GM12865 (cell line): ENCODE measurements around the gene TJP3.
"Not testable (repeated sequence)": the region's sequence is repeated elsewhere in the genome, so short reads cannot be mapped to it uniquely, and the experiment has no call there.

ENCODE experiments used
- DNase-seq: peaks from one replicate; pipeline ENCODE4 v3.0.0; 2010; ENCODE audit warnings: low read depth
- H3K4me3 ChIP-seq: 2 replicates; pipeline ENCODE4 v1.5.1; 2011; ENCODE audit warnings: mild to moderate bottlenecking, low read depth, low read length, control low read depth
- TF ChIP-seq, protein P1 (sequence below): IDR thresholded peaks from 2 replicates; pipeline ENCODE4 v1.5.1; 2011; ENCODE audit warnings: low read length, control low read depth, low read depth, inconsistent platforms; ENCODE audit not compliant: insufficient read depth; ENCODE audit errors: missing control alignments

TJP3 gene

DNA sequence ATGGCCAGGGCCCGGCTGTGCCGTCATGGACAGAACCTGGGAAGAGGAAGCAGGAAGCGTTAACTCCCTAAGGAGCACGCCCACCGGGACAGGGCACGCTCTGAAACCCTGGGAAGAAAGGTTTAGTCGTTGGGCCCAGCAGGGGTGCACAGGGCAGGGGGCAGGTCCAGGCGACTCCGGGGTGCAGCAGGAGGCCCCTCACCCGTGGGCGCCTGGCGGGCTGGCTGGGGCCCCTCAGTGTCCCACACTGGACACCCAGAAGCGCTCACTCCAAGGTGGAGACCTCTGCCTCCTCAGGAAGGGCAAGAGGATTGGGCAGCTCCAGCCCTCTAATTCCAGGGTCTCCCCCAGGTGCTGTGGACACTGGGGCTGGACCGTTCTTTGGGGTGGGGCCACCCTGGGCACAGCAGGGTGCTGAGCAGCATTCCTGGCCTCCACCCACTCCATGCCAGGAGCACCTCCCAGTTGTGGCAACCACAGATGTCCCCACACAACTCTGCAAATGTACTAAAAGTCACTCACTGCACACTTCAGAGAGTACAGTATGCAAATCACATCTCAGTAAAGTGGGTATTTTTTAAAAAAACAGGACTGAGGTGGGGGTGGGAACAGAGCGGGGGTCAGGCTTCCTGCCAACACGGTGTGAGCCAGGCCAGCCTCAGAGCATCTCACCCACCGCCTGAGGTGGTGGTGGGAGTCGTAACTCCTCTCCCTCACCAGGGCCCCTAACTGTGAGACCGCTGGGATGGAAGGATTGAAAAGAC lies 43.1 kb upstream of the TJP3 start:
- DNase-seq = peak; percentile 51
- TF ChIP-seq, protein P1, sequence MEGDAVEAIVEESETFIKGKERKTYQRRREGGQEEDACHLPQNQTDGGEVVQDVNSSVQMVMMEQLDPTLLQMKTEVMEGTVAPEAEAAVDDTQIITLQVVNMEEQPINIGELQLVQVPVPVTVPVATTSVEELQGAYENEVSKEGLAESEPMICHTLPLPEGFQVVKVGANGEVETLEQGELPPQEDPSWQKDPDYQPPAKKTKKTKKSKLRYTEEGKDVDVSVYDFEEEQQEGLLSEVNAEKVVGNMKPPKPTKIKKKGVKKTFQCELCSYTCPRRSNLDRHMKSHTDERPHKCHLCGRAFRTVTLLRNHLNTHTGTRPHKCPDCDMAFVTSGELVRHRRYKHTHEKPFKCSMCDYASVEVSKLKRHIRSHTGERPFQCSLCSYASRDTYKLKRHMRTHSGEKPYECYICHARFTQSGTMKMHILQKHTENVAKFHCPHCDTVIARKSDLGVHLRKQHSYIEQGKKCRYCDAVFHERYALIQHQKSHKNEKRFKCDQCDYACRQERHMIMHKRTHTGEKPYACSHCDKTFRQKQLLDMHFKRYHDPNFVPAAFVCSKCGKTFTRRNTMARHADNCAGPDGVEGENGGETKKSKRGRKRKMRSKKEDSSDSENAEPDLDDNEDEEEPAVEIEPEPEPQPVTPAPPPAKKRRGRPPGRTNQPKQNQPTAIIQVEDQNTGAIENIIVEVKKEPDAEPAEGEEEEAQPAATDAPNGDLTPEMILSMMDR = no peak
- H3K4me3 ChIP-seq = no peak overlapping the region

DNA sequence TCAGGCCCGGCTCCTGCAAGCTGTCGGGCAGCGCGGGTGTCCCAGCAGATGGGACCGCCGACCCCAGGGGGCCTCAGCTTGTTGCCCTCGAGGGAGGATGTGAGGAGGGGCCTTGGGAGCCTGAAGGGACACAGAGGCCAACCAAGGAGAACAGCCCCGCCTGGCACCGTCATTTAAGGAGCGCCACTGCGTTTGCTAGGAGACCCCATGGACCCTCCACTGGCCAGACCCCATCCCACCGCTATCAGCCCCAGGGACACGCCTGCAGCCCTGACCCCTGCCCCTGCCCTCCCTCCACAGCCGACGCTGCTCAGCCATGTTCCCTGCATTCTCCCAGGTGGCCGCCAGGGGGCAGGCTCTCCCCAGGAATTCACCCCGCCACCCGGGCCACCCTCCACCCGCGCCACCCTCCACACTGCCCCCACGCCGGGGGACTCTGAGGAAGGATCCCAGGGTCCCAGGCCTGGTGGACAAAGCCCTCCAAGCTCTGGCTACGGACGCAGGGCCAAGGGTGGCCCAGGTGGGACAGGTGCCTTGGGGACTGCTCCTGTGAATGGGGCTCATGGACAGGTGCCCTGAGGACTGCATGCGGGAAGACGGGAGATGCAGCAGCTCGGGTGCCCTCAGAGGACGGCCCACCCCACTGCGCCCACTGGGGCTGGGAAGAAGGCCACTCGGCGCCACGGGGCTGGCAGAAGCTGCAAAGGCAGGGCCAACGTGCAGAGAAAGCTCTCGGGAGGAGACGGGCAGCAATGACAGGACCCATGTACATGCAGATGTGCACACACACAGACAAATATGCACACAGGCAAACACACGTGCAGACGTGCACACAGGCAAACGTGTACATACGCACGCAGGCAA lies 42.3 kb upstream of the TJP3 start:
- TF ChIP-seq, protein P1 = peak; percentile 92
- H3K4me3 ChIP-seq = no peak overlapping the region
- peak; percentile 57 for DNase-seq

DNA sequence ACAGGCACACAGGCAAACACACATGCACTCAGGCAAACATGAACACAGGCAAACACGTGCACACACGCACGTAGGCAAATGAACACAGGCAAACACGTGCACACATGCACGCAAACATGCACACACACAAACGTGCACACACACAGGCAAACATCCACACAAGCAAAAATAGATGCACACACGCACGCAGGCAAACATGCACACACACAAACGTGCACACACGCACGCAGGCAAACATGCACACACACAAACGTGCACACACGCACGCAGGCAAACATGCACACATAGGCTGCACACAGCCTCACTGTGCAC lies 41.7 kb upstream of the TJP3 start:
- not testable (repeated sequence) for DNase-seq, H3K4me3 ChIP-seq

DNA sequence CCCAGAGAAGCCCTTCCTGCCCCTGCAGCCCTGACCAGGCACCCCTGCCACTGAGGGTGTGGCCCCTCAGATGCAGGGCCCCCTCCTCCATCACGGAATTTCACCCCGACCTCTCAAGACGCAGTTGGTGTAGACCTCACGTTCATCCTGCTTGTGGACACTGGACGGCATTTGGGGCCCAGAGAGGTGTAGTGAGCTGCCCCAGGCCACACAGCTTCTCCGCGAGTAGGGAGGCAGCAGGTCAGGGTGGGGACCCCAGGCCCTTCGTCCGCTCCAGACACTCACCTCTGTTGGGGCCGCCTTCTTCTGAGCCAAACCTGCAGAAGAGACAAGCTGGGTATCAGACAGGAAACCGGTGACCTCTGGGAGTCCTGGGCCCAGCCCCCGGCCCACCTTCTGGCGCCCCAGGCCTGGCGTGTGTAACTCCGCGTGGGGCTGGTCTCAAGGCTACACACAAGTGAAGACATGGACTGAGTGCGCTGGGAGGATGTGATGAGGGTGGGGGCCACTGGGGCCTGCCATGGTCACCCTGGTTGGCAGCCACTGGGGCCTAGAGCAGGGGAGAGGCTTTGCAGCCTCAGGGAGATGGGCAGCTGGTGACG lies 41.0 kb upstream of the TJP3 start:
- no peak overlapping the region for H3K4me3 ChIP-seq
- TF ChIP-seq, protein P1 = no peak
- DNase-seq = no peak

DNA sequence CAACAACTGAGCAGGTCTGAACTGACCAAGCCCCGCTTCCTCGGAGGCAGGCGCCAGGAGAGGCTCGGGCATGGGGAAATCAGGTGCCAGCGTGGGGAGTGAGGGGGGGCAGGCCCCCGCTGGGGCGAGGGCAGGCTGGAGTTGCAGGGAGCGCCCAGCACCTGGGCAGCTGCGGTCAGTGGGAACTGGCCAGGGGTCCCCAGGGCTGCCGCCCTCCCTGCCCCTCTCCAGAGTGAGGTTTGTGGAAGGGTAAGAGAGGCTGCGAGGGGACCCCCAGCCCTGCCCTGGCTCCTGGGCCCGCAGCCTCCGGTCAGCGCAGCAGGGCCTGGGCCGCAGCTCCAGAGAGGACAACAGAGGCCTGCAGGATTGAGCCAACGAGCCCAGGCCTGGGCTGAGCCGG lies 40.4 kb upstream of the TJP3 start:
- no peak for DNase-seq
- TF ChIP-seq, protein P1 = no peak
- no peak overlapping the region for H3K4me3 ChIP-seq

DNA sequence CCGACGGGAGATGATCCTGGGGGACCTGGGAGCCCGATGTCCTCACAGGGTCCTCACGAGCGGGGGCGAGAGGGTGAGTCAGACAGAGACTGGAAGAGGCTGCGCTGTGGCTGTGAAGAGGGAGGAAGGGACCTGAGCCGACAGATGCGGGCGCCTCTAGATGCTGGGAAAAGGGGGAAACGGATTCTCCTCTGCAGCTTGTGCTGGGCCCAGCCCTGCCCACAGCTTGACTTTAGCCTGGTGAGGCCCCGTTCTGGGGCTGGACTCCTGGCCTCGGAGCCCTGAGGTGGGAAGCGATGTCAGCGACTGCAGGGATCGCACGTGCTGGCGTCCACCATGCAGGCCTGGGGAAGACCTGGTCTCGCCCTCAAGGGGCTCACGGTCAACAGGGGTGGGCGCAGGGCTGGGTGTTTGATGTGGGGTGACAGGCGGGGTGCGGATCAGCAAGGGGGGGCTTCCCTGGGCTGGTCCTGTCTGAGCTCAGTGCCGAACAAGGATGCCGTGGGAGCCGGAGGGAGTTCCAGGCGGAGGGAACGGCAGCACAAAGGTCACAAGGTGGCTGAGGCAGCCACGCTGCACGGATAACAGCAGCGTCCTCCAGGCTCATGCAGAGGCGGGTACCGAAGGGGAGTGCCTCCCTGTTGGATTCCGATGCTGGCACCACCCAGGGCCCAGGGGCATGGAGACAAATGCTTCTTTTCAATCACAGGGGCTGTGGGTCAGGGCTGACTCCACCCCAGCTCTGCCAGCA lies 39.7 kb upstream of the TJP3 start:
- TF ChIP-seq, protein P1 = no peak
- H3K4me3 ChIP-seq = no peak overlapping the region
- DNase-seq = no peak
